Measurements from ENCODE around the gene BCL6. TPM values are rescaled to one million over a fixed set of nuclear protein-coding genes. Genes with fewer than 3 reads are reported as not detected.

The BCL6 gene
- total RNA-seq, 4 donors from 2014 or later: 193 to 441 (median 282) TPM

GRCh38 chr3:187717572-187717971 lies 27.7 kb downstream of the BCL6 start:
- TF ChIP-seq CTCF (IDR thresholded peaks at IDR 0.05) (no peak), POLR2A (IDR thresholded peaks at IDR 0.05) (no peak)
- 29 to 50% methylated on average over 1 of the region's 1 CpG for WGBS, 2 donors

GRCh38 chr3:187714404-187714979 lies 30.8 kb downstream of the BCL6 start:
- no peak overlapping the region for H3K4me3 ChIP-seq (ENCODE audit: low read depth, poor library complexity, severe bottlenecking)
- intact Hi-C loops (cut with DNase I; ENCODE audit: low total_unique reads): no loop called here
- TF ChIP-seq CTCF (IDR thresholded peaks at IDR 0.05): peak in 1 of 3 donors; percentile 73
- TF ChIP-seq POLR2A (IDR thresholded peaks at IDR 0.05): no peak
- DNase-seq (ENCODE audit: low spot score in 2 of 2): peak; percentile 80 to 90
- WGBS, 2 donors: 23 to 26% methylated on average over 4 of the region's 4 CpGs

More at GRCh38 chr3:187717572-187717971, 27.7 kb downstream of the BCL6 start:
- DNase-seq (ENCODE audit: low spot score in 2 of 2): no peak
- intact Hi-C loops (cut with DNase I; ENCODE audit: low total_unique reads): no loop called here
- H3K4me3 ChIP-seq (ENCODE audit: low read depth, poor library complexity, severe bottlenecking): no peak overlapping the region

GRCh38 chr3:187713504-187713903 lies 31.8 kb downstream of the BCL6 start:
- 76 to 82% methylated on average over 2 of the region's 2 CpGs for WGBS, 2 donors
- intact Hi-C loops (cut with DNase I; ENCODE audit: low total_unique reads): no loop called here

GRCh38 chr3:187709155-187709554 lies 36.1 kb downstream of the BCL6 start:
- no peak overlapping the region for H3K4me3 ChIP-seq (ENCODE audit: low read depth, poor library complexity, severe bottlenecking)
- no peak for DNase-seq (ENCODE audit: low spot score in 2 of 2)
- intact Hi-C loops (cut with DNase I; ENCODE audit: low total_unique reads): no loop called here
- TF ChIP-seq POLR2A (IDR thresholded peaks at IDR 0.05) (no peak), CTCF (IDR thresholded peaks at IDR 0.05) (no peak)
- 84 to 86% methylated on average over 4 of the region's 4 CpGs for WGBS, 2 donors

More at GRCh38 chr3:187713504-187713903, 31.8 kb downstream of the BCL6 start:
- no peak for DNase-seq (ENCODE audit: low spot score in 2 of 2)
- TF ChIP-seq CTCF (IDR thresholded peaks at IDR 0.05) (no peak), POLR2A (IDR thresholded peaks at IDR 0.05) (no peak)
- H3K4me3 ChIP-seq (ENCODE audit: low read depth, poor library complexity, severe bottlenecking): no peak overlapping the region

GRCh38 chr3:187708696-187709095 lies 36.6 kb downstream of the BCL6 start:
- no peak for TF ChIP-seq CTCF (IDR thresholded peaks at IDR 0.05)
- no peak for TF ChIP-seq POLR2A (IDR thresholded peaks at IDR 0.05)
- no peak overlapping the region for H3K4me3 ChIP-seq (ENCODE audit: low read depth, poor library complexity, severe bottlenecking)
- intact Hi-C loops (cut with DNase I; ENCODE audit: low total_unique reads): no loop called here
- DNase-seq (ENCODE audit: low spot score in 2 of 2): no peak

- 89 to 90% methylated on average over 2 of the region's 2 CpGs for WGBS, 2 donors
- TF ChIP-seq CTCF (IDR thresholded peaks at IDR 0.05): no peak
- TF ChIP-seq POLR2A (IDR thresholded peaks at IDR 0.05): no peak
- no peak for DNase-seq (ENCODE audit: low spot score in 2 of 2)
- no peak overlapping the region for H3K4me3 ChIP-seq (ENCODE audit: low read depth, poor library complexity, severe bottlenecking)
- intact Hi-C loops (cut with DNase I; ENCODE audit: low total_unique reads): no loop called here
Measured at GRCh38 chr3:187706971-187707370, 38.3 kb downstream of the BCL6 start.

All from lower leg skin (tissue), 4 donors.